ENCODE results near the gene PPT2. TPM values are rescaled to one million over a fixed set of nuclear protein-coding genes. Genes with fewer than 3 reads are reported as not detected.
"Not testable (repeated sequence)": the region's sequence is repeated elsewhere in the genome, so short reads cannot be mapped to it uniquely, and the experiment has no call there.

Gene PPT2
- total RNA-seq, 1 donor from 2014 or later = 39.4 TPM

DNA sequence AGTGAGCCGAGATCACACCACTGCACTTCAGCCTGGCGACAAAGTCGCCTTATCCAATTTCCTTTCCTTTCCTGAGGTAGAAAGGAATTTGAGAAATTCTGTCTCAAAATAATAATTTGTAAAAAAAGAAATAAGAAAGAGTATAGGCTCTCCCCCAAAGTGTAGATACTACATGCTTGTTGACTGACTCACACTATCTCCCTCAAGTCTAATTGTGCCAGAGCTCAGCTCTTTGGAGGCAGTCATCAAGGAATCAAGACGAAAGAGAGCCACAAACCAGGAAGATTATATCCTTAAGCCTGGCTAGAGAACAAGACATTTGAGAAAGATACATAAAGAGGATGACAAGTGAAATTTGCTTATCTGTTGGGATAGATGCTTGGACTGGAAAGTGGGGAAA, 20.2 kb upstream of the PPT2 start:
- no peak for DNase-seq (ENCODE audit: low read depth)
- H3K4me3 ChIP-seq (ENCODE audit: low read depth, low read length) = no peak overlapping the region
- TF ChIP-seq, protein P1, sequence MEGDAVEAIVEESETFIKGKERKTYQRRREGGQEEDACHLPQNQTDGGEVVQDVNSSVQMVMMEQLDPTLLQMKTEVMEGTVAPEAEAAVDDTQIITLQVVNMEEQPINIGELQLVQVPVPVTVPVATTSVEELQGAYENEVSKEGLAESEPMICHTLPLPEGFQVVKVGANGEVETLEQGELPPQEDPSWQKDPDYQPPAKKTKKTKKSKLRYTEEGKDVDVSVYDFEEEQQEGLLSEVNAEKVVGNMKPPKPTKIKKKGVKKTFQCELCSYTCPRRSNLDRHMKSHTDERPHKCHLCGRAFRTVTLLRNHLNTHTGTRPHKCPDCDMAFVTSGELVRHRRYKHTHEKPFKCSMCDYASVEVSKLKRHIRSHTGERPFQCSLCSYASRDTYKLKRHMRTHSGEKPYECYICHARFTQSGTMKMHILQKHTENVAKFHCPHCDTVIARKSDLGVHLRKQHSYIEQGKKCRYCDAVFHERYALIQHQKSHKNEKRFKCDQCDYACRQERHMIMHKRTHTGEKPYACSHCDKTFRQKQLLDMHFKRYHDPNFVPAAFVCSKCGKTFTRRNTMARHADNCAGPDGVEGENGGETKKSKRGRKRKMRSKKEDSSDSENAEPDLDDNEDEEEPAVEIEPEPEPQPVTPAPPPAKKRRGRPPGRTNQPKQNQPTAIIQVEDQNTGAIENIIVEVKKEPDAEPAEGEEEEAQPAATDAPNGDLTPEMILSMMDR (conservative IDR thresholded peaks at IDR 0.05; ENCODE audit: low read depth, low read length) = no peak

DNA sequence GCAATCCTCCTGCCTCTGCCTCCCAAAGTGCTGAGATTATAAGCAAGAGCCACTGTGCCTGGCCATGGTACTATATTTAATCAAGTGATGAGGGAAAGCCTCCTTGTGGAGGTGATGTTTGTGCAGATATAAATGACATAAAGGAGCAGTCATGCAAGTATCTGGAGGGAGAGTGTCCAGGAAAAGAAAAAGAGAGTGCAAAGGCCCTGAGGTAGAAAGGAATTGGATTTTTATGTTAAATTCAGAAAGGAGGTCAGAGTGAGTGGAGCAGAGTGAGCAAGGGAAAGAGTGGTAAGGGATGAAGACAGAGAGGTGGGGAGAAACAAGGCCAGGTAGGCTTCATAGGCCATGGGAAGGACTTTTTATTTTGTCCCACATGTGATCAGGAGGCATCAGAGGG, 16.5 kb upstream of the PPT2 start:
- no peak for DNase-seq (ENCODE audit: low read depth)
- TF ChIP-seq, protein P1 (conservative IDR thresholded peaks at IDR 0.05; ENCODE audit: low read depth, low read length) = no peak
- H3K4me3 ChIP-seq (ENCODE audit: low read depth, low read length) = no peak overlapping the region

DNA sequence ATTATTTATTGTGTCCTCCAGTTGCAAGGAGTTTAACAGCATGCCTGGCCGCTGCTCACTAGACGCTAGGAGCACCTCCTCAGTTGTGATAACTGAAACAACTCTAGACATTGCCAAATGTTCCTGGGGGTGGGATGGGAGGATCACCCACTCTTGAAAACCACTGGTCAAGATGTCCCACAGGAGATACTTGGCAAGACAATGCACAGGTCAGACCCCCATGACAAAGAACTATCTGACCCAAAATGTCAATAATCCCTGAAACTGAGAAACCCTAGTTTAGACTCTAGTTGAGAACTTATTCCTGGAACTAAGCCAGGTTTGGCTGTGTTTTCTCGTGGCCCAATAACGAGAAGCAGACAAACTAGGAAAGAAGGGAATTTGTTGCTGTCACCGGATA, 14.4 kb upstream of the PPT2 start:
- TF ChIP-seq, protein P1 (conservative IDR thresholded peaks at IDR 0.05; ENCODE audit: low read depth, low read length) = no peak
- DNase-seq (ENCODE audit: low read depth) = no peak
- H3K4me3 ChIP-seq (ENCODE audit: low read depth, low read length) = no peak overlapping the region

DNA sequence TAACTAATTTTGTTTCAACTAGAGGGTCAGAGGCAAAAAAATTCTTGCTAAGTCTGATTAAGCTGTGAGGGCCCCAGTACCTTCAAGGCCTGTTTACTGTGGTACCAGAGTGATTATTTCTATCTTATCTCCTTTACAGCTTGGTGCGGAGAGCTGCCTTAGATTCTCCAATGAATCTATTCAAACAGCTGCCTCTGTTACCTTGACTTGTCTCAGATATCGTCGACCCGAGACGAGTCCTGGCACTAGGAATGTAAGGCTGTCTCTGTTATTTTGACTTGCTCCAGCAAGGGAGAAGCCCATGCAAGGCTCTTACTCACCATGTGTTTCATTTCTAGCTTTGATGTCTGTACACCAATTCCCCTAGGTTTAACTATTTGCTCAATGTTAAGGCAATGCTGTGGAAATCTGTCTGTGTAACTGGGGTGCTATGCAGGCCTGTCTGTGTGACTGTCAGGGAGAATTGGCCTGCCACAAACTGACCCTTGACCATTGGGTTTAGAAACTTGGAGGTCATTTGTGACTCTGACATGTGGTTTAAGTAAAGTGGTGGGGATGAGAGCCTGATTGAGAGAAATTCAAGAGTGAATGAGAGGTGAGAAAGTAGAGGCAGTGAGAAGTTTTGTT, 13.4 kb upstream of the PPT2 start:
- TF ChIP-seq, protein P1 (conservative IDR thresholded peaks at IDR 0.05; ENCODE audit: low read depth, low read length) = no peak
- no peak for DNase-seq (ENCODE audit: low read depth)
- H3K4me3 ChIP-seq (ENCODE audit: low read depth, low read length) = no peak overlapping the region

DNA sequence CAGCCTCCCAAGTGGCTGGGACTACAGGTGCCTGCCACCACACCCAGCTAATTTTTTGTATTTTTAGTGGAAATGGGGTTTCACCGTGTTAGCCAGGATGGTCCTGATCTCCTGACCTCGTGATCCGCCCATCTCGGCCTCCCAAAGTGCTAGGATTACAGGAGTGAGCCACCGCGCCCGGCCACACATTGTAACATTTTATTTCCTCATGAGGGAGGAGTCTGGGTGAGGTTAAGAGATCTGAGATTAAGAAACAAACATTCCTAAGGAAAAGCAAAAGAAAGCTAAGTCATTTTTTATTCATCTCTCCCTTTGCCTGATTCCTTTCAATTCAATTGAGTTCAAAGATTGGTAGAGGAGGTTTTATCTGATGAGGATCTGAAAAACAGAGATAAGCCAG, 9.7 kb upstream of the PPT2 start:
- not testable (repeated sequence) for H3K4me3 ChIP-seq (ENCODE audit: low read depth, low read length); DNase-seq (ENCODE audit: low read depth)

DNA sequence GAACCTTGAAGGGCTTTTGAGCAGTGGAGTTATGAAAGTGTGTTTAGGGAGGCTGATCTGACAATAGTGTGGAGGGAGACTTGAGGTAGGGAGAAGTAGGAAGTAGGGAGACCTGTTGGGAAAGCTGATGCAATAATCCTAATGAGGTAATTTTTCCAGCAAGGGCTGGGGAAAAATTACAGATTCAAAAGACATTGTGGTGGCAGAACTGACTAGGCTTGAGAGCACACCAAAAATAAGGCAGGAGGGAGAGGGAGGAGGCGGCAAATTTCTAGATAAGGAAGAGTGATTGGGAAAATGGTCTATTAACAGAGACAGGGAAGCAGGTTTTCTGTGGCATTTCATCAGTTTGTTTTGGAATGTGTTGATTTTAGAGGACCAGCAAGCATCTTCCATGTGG, 7.7 kb upstream of the PPT2 start:
- H3K4me3 ChIP-seq (ENCODE audit: low read depth, low read length) = no peak overlapping the region
- TF ChIP-seq, protein P1 (conservative IDR thresholded peaks at IDR 0.05; ENCODE audit: low read depth, low read length) = no peak
- DNase-seq (ENCODE audit: low read depth) = no peak

DNA sequence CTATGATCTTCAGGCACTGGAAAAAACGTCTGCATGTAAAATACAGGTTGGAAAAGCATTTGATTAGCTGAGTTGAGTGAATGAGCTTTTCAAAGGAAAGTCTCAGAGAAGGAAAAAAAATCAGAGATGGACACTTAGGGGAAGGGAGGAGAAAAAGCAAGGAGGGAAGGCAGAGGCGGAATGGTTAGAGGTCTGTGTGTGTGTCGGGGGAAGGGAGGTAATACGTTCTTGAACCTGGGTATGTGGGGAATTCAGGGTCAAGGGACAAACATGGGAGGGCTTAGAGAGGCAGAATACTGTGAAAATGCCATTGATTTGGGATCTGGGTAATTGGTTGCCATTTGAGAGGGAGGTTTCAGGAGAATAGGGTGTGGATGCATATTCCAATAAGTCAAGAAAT, 7.3 kb upstream of the PPT2 start:
- no peak for DNase-seq (ENCODE audit: low read depth)
- TF ChIP-seq, protein P1 (conservative IDR thresholded peaks at IDR 0.05; ENCODE audit: low read depth, low read length) = no peak
- H3K4me3 ChIP-seq (ENCODE audit: low read depth, low read length) = no peak overlapping the region

Measured in epithelial cell of proximal tubule (primary cell).